ENCODE data around the gene ZNF865.

ZNF865 gene

DNA sequence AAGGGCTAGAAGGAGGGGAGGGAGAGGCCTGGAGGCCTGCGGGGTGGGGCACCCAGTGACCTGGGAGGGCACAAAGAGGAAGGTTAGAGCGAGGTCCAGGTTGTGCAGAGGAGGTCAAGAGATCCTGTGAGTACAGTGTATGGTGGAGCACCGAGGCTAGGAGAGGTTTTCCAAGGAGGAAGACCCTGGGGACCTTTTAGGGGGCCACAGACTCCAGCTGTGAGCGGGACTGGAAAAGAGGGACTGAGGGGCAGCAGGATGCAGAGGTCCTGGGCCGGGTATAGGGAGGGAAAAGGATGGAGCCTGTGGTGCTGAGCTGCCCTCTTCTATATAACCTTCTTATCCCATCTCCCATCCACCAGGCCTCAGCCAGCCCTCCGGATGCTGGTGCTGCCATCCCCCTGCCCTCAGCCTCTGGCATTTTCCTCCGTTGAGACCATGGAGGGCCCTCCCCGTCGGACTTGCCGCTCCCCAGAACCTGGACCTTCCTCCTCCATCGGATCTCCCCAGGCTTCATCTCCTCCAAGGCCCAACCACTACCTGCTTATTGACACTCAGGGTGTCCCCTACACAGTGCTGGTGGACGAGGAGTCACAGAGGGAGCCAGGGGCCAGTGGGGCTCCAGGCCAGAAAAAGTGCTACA, 38.9 kb downstream of the ZNF865 start:
- TF ChIP-seq, protein P1, sequence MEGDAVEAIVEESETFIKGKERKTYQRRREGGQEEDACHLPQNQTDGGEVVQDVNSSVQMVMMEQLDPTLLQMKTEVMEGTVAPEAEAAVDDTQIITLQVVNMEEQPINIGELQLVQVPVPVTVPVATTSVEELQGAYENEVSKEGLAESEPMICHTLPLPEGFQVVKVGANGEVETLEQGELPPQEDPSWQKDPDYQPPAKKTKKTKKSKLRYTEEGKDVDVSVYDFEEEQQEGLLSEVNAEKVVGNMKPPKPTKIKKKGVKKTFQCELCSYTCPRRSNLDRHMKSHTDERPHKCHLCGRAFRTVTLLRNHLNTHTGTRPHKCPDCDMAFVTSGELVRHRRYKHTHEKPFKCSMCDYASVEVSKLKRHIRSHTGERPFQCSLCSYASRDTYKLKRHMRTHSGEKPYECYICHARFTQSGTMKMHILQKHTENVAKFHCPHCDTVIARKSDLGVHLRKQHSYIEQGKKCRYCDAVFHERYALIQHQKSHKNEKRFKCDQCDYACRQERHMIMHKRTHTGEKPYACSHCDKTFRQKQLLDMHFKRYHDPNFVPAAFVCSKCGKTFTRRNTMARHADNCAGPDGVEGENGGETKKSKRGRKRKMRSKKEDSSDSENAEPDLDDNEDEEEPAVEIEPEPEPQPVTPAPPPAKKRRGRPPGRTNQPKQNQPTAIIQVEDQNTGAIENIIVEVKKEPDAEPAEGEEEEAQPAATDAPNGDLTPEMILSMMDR (IDR thresholded peaks at IDR 0.05; ENCODE audit: borderline replicate concordance, insufficient read depth, low read depth, low read length): no peak
- peak overlapping the region; percentile 80 for H3K4me3 ChIP-seq (ENCODE audit: low read depth, low read length)

DNA sequence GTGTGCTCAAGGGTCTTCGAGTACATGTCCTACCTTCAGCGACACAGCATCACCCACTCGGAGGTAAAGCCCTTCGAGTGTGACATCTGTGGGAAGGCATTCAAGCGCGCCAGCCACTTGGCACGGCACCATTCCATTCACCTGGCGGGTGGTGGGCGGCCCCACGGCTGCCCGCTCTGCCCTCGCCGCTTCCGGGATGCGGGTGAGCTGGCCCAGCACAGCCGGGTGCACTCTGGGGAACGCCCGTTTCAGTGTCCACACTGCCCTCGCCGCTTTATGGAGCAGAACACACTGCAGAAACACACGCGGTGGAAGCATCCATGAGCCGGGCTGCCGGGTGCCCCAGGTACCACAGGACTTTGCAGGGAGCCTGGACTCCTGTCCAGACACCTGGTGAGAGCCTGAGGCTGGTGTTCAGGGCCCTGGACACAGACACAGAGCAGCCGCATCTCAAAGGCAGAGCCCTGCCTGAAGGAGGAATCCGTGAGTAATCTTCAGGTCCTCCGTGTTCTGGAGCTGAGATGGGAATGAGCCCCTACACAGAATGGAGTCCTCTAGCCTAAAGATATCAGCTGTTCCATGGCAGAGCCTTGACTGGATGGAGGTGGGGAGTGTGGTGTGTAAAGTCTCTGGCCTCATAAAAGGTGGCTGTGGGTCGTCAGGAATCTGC, 39.5 kb downstream of the ZNF865 start:
- TF ChIP-seq, protein P1 (IDR thresholded peaks at IDR 0.05; ENCODE audit: borderline replicate concordance, insufficient read depth, low read depth, low read length): no peak
- H3K4me3 ChIP-seq (ENCODE audit: low read depth, low read length): peak overlapping the region; percentile 80

DNA sequence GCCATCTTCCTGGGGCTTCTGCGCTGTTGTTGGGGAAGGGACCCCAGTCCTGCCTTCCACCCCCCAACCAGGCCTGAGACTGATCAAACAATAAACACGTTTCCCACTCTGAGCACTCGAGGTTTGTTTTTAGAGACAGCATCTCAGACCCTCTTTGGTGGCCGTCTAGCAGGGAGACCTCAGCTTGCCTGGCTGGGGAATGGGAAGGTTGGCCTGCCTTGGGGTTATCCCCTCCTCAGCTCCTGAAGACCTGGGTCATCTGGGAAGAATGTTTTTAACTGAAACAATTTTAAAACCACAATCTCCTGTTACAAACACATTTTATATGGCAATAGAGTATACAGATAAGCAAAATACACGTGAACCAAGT, 40.0 kb downstream of the ZNF865 start:
- TF ChIP-seq, protein P1 (IDR thresholded peaks at IDR 0.05; ENCODE audit: borderline replicate concordance, insufficient read depth, low read depth, low read length): no peak
- H3K4me3 ChIP-seq (ENCODE audit: low read depth, low read length): peak overlapping the region; percentile 80

DNA sequence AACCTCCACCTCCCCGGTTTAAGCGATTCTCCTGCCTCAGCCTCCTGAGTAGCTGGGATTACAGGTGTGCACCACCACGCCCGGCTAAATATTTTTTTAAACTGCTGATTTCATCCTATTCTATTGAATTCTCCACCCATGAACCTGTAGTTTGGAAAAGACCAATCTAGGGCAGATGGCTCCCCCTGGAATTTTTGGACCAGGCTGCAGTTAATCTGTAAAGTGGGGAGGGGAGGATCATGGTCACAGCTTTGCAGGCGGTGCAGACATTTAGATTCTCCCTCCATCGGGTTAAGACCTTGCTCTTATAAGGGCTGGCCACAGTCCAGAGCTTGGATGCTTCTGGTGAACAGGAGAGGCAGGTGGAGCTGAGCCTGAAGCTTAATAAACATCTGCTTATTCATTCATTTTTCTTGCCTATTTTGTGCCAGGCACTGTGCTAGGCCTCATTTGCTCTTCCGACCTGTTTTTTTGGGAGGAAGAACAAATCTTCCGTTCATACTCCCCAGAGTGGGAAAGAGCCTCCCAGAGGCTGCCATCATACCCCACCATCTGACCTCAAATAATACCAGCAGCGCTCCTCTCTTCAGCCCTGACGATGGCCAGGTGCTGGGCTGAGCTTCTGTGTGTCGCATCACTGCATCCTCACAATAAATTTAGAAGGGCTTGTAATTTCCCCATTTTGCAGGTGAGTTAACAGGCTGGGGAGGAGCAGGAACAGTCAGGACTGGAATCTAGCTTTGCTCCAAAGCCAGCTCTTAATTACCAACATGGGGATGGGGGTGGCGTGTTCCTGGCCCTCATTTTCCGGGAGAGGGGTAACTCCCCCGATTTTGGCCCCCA, 41.7 kb downstream of the ZNF865 start:
- peak overlapping the region; percentile 90 for H3K4me3 ChIP-seq (ENCODE audit: low read depth, low read length)

DNA sequence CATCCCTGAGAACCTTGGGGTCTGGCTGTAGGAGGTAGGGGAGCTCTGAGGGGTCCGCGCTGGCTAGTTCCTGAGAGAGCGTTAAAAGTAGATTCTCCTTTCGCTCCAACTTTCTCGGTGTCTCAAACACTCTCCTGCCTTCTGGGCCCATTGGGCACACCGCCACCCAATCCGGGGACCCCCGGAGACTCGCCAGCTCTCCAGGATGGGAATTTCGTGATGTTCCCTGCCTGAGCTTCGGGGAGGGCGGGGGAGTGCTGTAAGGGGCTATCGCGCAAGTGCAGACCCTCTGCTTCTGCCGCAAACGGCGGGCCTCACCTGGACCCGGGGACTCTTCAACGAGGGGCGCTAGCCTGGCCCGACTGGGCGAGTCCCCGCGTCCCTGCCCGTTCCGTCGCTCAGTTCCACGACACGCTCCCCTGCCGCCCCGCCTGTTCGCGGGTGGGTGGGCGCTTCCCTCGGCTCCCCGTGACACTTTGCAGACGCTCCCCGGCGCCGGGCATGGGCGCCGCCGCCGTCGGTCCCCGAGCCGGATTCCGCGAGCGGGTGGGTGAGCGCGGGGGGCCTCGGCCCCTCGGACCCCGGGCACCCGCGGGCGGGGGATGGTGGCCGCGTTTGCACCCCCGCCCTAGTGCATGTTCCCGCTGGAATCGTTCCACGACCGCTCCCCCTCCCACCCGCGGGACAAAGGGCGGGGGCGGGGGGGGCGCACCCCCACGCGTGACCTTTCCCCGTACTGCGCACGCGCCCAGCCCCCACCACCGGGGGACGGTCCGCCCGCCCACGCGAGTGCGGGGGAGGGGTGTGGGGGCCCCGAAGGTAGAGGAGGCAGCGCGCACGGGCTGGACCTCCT, 42.5 kb downstream of the ZNF865 start, which contains the start of gene CCDC106:
Gene CCDC106, plus strand, starts transcription at position 481 of the 853 bp plus-strand sequence. CDS start 835 bp downstream, outside the sequence.
- H3K4me3 ChIP-seq (ENCODE audit: low read depth, low read length): peak within 1 kb of the TSS; percentile 90
- TF ChIP-seq, protein P1 (IDR thresholded peaks at IDR 0.05; ENCODE audit: borderline replicate concordance, insufficient read depth, low read depth, low read length): no peak

More for the DNA sequence above, 41.7 kb downstream of the ZNF865 start:
- TF ChIP-seq, protein P1 (IDR thresholded peaks at IDR 0.05; ENCODE audit: borderline replicate concordance, insufficient read depth, low read depth, low read length): no peak

DNA sequence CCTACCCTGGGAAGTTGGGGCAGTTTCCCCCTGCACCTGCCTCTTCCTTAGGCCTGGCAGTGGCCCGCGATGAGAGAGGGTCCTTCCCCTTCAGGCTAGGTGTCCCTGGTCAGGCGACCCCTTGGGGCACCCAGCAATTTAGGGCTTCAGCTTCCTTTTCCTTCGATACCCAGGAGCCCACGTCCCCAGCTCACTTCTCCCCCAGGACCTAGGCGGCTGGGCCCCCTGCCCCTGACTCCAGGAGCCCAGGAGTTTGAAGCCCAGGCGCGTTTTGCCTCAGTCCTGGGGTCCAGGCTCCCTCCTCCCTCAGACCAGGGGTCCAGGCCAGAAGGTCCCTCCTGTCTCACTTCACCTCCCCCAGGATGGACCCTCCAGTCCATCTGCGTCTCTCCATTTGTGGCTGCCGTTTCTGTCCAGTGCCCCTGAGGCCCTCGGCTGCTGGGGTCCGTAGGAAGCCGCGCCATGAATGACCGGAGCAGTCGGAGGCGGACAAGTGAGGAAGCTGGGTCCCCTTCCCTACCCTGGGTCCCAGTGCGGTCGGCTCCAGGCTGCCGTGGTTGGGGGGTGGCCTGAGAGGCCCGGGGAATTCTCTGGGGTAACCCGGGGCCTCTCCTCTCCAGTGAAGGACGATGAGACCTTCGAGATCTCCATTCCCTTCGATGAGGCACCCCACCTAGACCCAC, 43.3 kb downstream of the ZNF865 start:
- H3K4me3 ChIP-seq (ENCODE audit: low read depth, low read length): peak overlapping the region; percentile 90
- TF ChIP-seq, protein P1 (IDR thresholded peaks at IDR 0.05; ENCODE audit: borderline replicate concordance, insufficient read depth, low read depth, low read length): no peak

All from GM12875 (cell line).